GM19238 (cell line): ENCODE data around the gene MYO1A.
"Not testable (repeated sequence)": the region's sequence is repeated elsewhere in the genome, so short reads cannot be mapped to it uniquely, and the experiment has no call there.

Experiments
- DNase-seq: peaks from one replicate; pipeline ENCODE4 v3.0.0; 2011; ENCODE audit warnings: low spot score; ENCODE audit not compliant: insufficient read length

Gene MYO1A

GRCh38 chr12:57018906-57019305 is 31.0 kb downstream of the MYO1A start:
- no peak for DNase-seq

- not testable (repeated sequence) for DNase-seq
Observed at GRCh38 chr12:57018353-57018752, 31.6 kb downstream of the MYO1A start.

- DNase-seq: no peak
Observed at GRCh38 chr12:57016348-57016747, 33.6 kb downstream of the MYO1A start, which contains the start of gene TAC3. TSS of gene TAC3 (minus strand) at chr12:57016529. CDS start at chr12:57015797, 732 bp downstream.

GRCh38 chr12:57012600-57013465 is 37.1 kb downstream of the MYO1A start:
- DNase-seq: peak; percentile 49

- no peak for DNase-seq
Observed at GRCh38 chr12:57011438-57012424, 38.2 kb downstream of the MYO1A start.

DNA sequence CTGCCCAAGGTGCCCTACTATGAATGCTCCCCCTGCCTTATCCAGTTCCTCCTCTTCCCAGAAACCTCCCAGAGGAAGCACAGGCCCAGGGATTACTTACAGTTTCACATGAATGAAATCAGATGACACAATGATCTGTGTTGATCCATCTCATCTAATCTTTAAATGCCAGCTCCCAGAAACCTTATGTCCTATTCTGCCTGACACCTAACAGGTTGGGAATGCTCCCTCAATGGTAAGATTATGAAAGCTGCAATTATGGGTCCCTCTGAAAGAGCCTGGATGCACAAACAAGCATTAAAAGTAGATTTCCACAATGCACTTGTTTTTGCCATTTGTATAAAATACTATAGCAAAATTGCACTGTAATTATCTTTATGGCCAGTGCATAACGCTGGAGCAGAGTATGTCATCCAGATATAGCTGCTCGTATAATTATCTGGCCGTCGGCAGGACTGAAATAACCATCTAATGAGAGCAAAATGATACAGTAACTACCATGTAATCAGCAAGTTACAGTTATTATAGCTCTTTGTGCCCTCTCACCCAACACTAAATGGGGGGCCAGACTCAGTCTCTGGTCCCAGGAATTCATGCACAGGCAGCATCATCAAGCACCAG is 39.2 kb downstream of the MYO1A start:
- no peak for DNase-seq

GRCh38 chr12:57009949-57010626 is 39.8 kb downstream of the MYO1A start:
- no peak for DNase-seq

DNA sequence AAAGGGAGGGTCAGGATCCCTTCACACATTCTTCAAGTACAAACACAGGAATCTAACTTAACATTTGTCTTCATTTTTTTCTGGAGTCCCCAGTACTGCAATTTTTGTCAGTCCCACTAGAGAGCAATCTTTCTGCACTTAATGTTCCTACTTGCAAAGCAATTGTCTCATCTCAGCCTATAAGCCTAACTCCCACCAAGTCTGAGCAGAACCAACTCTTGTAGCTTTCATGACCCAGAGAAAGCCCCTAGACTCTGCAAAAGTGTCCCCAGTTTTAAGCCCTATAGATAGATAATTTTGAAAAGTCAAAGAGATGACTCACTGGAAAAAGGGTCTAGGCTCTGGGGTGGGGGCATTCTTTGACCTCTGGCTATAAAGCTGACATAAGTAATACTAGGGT is 41.8 kb downstream of the MYO1A start:
- no peak for DNase-seq

- DNase-seq: no peak
Observed at GRCh38 chr12:57006809-57007475, 43.0 kb downstream of the MYO1A start.

DNA sequence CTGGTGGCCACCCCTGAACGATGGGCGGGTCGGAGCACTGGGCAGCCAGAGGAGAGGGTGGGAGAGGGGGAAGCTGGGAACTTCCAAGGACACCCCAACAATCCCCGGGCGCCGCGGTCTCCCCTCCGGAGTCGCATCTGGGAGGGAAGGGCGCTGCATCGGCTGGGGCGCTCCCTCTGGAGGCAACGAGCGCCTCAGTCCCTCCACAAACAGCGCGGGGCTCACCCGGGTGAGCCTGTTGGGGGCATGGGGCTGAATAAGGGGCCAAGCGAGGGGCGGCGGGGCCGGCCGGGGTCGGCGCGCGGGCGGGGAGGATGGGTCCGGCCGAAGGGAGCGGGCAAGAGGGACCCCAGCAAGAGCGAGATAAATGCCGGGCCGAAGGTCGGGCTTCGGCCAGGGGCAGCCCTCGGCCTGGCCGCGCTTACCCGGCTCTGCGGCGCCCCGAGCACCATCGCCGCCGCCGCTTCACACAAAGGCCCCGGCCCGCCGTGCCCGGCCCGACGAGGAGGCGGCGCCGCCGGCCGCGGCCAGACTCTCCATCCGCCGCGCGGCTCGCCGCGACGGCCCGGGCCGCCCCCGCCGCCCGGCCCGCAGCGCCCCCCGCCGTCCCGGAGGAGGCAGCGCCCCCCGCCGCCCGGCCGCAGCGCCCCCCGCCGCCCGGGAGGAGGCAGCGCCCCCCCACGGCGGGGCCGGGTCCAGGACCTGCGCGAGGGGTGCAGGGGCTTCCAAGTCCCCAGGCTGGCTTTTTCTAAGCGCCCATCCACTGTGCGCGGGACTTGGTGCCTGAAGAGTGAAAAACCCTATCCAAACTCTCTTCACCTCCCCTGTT is 43.7 kb downstream of the MYO1A start, which contains the start of gene ZBTB39:
Gene ZBTB39 (minus strand): TSS at position 567 of the 829 bp plus-strand sequence. CDS start 1,629 bp downstream, outside the sequence.
- peak; percentile 83 for DNase-seq

DNA sequence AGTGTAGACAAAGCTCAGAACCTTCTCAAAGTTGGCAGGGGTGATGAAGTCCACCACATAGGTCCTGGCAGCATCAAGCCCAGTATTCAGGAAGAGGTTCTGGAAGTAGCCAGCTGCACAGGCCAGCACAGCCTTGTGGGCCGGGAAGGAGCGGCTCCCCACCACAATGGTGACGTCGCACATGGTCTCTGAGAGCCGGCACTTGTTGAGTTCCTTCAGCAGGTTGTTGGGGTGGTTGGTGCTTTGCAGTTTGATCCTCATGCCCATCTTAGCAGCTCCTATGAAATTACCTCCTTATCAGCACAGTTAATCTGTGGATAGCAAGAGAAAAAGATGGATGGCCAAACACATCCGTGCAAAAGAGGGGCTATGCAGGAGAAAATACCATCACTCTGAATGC is 45.3 kb downstream of the MYO1A start:
- DNase-seq: no peak

DNA sequence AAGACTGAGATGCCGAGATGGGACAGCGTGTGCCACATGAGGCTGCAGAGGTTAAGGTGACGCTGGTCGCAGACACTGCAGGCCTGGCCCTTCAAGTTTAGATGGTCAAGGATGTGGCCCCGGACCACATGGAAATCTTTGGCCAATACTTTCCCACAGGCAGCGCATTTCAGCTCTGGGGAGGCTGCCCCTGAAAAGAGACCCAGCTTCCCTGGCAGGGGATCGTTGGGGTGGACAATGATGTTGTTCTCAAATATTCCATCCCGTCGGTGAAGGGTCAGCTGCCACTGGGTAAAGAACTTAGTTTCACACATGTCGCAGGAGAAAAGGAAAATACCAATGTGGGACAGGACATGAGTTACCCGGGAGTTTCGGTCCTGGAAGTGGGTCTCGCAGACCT is 46.5 kb downstream of the MYO1A start:
- no peak for DNase-seq

DNA sequence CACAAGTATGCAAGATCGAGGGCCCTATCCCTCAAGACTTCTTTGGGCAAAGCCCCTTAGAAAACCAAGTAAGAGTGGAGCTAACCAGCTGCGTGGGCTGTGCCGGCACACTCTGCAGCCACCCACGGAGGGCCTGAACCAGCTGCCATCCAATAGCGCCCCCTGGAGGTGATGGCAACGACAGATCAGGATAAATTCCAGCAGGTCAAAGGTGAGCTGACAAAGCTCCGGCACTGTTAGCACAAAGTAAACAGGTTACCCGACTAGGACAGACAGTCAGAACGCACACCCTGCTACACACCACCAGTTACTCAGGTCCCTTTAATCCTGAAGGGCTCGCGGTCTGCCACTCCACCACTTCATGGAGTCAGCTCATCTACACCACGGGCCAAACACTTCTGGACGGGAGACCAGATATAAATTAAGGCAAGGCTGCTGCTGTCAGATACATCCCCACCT is 48.5 kb downstream of the MYO1A start:
- DNase-seq: peak; percentile 55

DNA sequence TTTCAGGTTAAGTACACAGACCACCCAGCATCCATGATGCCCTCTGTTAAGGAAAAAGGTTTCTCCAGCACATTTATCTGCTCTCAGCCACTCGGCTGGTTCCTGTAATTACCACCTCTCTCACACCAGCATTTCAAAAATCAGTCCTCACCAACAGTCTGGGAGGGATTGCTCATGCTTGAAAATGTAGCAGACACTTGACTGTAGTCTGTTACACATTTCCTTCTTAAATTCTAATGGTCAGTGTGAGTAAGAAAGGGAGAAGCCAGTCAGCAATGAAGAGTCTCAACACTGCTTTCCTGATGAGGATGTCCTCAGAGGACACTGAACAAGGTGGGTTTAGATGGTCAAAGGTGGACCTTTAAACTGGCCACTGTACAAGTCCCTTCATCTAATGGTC is 49.5 kb downstream of the MYO1A start:
- DNase-seq: no peak

DNA sequence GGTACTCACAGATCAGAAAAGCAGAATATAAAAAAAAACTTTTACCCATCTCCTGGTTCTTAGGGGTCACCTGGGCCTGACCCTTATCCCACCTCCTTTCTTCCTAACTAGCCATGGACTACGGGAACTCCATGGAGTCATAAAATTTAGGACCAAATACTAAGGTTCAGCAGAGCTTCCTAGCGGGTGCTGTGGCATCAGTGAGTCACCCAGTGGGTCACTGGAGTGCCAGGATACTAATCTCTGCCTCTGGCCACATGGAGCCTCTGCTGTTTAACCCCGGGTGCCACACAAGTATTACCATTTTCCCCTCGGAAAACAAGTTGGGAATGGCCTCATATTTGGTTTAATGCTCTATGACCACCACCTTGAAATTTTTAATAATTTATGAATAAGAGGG is 50.5 kb downstream of the MYO1A start:
- no peak for DNase-seq

DNA sequence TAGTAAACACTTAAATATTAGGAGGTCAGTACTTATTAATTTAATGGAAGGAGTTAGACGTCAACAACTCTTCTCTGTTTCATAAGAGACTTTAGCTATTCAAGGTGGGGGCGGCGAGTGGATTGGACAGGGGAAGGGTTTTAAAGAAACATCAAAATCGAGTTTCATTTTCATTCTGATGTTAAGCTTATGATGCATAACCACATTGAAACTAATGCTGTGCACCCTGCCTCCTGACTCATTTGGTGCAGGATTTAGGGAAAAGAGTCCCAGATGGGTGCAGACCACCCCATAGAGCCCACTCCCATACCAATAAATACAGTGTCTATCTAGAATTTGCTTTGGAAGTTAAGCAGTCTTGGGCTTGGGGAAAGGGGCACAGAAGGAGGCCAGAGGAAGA is 50.9 kb downstream of the MYO1A start:
- peak; percentile 76 for DNase-seq

- no peak for DNase-seq
Observed at GRCh38 chr12:56998316-56998715, 51.6 kb downstream of the MYO1A start.

DNA sequence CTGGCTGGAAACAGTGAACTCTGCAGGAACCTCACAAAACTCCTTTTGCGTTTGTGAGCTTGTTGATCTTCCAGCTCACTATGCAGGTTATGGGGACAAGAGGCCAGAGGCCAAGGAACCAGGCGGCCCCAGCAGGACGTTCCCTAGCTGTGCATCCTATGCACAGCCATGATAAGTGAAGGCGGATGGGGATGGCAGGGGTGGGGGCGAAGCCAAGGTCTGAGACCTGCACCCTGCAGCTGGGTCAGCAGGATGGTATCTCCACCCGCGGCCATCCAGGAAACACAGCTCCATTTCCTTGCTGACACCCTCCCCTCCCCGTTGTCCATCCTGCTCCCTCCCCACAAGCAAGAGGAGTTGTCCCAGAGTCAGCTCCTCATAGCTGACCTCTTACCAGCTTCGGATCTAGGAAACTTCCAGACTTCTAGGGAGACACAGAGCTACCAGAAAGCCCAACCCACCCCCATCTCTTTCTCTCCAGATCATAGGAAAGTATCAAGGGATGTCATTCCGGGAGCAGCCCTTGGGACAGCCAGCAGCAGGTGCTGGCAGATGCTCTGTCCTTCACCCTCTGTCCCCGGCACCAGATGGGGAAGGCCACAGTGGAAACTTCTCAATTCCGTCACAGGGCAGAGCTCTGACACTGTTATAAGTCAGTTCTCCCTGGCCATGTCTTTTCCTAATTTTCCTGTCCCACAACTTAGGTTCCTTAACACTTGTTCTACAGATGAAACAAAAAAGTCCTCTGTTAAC is 53.0 kb downstream of the MYO1A start:
- no peak for DNase-seq
